DOHH2 (cell line): ENCODE results near the gene ADAMTS16.

Source experiments
- EZH2phosphoT487 ChIP-seq: fragments of 200-600 bp; sonication (generic); IDR thresholded peaks from 2 replicates; pipeline ENCODE4 v1.6.1; 2017; ENCODE audit warnings: borderline replicate concordance, mild to moderate bottlenecking, antibody characterized with exemption, low read length, moderate library complexity, mixed read lengths
- TF ChIP-seq, protein P1 (sequence below): fragments of 200-600 bp; sonication (generic); IDR thresholded peaks from one replicate; pipeline ENCODE4 v1.5.1; 2014; ENCODE audit warnings: antibody characterized with exemption, mild to moderate bottlenecking, low read depth, low read length; ENCODE audit not compliant: poor library complexity, severe bottlenecking

DNA sequence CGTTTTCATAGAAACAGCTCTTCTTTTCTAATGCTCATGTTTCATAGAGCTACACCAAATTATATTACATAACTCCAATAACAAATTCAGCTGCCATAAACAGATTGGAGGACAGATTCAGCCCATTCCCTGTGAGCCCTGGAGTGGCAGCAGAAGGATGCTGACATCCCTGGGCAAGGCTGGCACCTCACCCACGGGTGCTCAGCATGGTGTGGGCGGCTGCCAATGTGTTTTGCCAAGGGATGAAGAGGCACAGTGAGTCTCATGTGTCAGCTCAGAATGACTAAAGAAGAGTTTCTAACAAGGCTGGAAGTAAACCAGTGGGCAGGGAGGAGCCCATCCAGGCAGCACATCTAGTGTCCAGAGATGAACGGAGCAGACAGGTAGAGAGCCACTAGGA lies 155.2 kb downstream of the ADAMTS16 start:
- TF ChIP-seq, protein P1, sequence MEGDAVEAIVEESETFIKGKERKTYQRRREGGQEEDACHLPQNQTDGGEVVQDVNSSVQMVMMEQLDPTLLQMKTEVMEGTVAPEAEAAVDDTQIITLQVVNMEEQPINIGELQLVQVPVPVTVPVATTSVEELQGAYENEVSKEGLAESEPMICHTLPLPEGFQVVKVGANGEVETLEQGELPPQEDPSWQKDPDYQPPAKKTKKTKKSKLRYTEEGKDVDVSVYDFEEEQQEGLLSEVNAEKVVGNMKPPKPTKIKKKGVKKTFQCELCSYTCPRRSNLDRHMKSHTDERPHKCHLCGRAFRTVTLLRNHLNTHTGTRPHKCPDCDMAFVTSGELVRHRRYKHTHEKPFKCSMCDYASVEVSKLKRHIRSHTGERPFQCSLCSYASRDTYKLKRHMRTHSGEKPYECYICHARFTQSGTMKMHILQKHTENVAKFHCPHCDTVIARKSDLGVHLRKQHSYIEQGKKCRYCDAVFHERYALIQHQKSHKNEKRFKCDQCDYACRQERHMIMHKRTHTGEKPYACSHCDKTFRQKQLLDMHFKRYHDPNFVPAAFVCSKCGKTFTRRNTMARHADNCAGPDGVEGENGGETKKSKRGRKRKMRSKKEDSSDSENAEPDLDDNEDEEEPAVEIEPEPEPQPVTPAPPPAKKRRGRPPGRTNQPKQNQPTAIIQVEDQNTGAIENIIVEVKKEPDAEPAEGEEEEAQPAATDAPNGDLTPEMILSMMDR: no peak
- TF ChIP-seq EZH2phosphoT487: no peak
